ENCODE measurements around the gene MAL.
"Not testable (repeated sequence)": the region's sequence is repeated elsewhere in the genome, so short reads cannot be mapped to it uniquely, and the experiment has no call there.

MAL gene

DNA sequence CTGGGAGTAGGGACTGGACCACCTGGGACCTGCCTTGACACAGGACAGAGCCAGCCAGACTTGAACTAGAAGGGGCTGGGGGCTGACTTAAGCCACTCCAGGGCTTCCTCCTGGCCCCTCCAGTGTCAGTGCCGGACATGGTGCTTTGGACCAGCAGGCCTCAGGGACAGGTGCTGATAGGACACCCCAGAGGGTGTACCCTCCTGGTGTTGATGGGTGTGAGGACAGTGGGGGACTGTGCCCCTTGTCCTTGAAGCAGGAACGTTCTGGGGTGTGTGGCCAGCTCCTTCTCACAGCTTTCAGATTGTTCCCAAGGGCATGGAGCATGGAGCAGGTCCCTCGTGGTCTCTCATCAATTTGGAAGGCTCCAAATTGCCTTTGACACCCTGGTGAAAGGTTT is 6.8 kb downstream of the MAL start:
- no peak for DNase-seq (ENCODE audit: low read depth in 1 of 2, low spot score in 1 of 2)

DNA sequence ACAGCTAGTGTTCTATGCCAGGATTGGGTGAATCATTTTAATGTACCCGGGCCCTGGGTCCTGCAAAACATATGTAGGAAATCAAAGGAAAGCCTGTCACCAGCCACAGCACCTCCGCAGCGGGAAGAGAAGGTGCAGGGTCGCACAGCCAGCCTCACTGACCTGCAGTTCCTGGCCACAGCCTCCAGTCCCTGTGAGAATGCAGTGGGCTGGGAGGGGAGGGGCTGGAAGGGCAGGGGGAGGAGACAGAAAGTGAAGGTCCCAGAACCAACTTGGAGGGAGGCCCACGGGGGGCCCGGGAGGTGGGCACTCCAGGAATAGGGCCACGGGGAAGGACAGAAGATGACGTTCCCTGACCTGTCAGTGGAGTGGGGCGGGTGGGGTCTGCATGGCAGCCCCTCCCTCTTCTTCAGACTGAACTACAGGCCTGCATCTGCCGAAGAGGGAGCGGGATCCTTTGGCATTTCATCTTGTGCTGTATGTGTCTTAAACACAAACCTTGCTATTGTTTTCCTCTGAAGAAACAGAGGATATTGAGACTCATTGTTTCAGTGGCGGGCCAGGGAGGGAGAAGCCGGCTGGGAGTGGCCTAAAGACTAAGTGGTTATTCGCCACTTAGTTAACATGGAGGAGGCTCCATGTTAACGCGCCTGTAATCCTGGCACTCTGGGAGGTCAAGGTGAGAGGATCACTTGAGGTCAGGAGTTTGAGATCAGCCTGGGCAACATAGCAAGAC is 7.5 kb downstream of the MAL start:
- DNase-seq (ENCODE audit: low read depth in 1 of 2, low spot score in 1 of 2), result no peak

DNA sequence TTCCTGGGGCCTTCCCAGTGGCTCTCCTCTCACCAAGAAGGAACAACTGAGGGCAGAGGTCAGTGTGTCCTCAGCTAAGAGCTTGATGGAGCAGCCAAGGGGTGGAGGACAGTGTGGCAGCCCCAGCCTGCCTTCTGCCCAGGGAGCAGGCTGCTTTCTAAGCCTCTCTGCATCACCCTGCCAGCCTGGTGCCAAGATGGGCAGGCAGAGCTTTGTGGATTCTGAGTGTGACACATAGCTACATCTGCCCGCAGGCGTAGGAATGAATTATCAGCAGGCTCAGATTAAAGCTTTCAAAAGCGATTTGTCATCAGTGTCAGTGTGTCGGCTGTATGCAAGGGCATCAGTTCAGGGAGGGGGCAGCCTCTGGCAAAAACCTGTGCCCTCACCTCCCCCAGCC is 8.7 kb downstream of the MAL start:
- DNase-seq (ENCODE audit: low read depth in 1 of 2, low spot score in 1 of 2), result no peak

DNA sequence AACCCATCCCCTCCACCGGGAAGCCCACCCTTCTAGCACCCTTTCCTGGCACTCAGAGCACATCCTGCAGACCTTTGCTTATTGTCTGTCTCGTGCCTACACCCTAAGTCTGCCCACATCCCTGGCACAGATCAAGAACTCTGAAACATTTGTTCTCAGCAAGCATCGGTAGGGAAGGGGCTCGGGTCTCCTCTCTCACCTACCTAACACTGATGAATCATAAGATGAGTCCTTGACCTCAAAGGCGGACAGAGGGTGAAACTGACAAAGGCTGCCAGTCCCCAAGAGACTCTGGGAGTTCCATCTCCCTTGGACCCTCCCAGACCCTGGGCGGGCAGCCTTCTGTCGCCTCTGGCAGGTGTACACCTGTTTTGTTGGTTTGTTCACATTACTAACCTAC is 9.3 kb downstream of the MAL start:
- no peak for DNase-seq (ENCODE audit: low read depth in 1 of 2, low spot score in 1 of 2)

DNA sequence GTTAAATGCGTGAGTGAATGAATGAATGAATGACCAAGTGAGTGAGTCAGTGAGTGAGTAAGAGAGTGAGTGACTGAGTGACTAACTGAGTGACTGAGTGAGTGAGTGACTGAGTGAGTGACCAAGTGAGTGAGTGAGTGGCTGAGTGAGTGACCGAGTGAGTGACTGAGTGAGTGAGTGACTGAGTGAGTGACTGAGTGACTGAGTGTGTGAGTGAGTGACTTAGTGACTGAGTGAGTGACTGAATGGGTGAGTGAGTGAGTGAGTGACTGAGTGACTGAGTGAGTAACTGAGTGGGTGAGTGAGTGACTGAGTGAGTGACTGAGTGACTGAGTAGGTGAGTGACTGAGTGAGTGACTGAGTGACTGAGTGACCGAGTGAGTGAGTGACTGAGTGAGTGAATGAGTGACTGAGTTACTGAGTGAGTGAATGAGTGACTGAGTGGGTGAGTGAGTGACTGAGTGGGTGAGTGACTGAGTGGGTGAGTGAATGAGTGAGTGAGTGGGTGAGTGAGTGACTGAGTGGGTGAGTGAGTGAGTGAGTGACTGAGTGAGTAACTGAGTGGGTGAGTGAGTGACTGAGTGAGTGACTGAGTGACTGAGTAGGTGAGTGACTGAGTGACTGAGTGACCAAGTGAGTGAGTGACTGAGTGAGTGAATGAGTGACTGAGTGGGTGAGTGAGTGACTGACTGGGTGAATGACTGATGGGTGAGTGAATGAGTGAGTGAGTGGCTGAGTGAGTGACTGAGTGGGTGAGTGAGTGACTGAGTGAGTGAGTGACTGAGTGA is 11.3 kb downstream of the MAL start:
- DNase-seq (ENCODE audit: low read depth in 1 of 2, low spot score in 1 of 2), result no peak

DNA sequence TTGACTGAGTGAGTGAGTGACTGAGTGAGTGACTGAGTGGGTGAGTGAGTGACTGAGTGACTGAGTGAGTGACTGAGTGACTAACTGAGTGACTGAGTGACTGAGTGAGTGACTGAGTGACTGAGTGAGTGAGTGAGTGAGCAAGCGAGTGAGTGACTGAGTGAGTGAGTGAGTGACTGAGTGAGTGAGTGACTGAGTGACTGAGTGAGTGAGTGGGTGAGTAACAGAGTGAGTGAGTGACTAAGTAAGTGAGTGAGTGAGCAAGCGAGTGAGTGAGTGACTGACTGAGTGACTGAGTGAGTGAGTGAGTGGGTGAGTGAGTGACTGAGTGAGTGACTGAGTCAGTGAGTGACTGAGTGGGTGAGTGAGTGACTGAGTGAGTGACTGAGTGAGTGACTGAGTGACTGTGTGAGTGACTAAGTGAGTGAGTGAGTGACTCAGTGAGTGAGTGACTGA is 11.9 kb downstream of the MAL start:
- DNase-seq (ENCODE audit: low read depth in 1 of 2, low spot score in 1 of 2), result no peak

DNA sequence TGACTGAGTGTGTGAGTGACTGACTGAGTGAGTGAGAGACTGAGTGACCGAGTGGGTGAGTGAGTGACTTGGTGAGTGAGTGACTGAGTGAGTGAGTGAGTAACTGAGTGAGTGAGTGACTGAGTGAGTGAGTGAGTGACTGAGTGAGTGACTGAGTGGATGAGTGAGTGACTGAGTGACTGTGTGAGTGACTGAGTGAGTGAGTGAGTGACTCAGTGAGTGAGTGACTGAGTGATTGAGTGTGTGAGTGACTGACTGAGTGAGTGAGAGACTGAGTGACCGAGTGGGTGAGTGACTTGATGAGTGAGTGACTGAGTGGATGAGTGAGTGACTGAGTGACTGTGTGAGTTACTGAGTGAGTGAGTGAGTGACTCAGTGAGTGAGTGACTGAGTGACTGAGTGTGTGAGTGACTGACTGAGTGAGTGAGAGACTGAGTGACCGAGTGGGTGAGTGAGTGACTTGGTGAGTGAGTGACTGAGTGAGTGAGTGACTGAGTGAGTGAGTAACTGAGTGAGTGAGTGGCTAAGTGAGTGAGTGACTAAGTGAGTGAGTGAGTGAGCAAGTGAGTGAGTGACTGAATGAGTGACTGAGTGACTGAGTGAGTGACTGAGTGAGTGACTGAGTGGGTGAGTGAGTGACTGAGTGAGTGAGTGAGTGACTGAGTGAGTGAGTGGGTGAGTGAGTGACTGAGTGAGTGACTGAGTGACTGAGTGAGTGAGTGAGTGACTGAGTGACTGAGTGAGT is 12.5 kb downstream of the MAL start:
- not testable (repeated sequence) for DNase-seq (ENCODE audit: low read depth in 1 of 2, low spot score in 1 of 2)

DNA sequence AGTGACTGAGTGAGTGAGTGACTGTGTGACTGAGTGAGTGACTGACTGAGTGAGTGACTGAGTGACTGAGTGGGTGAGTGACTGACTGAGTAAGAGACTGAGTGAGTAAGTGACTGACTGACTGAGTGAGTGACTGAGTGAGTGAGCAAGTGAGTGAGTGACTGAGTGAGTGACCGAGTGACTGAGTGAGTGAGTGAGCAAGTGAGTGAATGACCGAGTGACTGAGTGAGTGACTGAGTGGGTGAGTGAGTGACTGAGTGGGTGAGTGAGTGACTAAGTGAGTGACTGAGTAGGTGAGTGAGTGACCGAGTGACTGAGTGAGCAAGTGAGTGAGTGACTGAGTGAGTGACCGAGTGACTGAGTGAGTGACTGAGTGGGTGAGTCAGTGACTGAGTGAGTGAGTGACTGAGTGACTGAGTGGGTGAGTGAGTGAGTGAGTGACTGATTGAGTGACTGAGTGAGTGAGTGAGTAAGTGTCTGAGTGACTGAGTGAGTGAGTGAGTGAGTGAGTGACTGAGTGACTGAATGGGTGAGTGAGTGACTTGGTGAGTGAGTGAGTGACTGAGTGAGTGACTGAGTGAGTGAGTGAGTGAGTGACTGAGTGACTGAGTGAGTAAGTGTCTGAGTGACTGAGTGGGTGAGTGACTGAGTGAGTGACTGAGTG is 13.3 kb downstream of the MAL start:
- DNase-seq (ENCODE audit: low read depth in 1 of 2, low spot score in 1 of 2), result no peak

DNA sequence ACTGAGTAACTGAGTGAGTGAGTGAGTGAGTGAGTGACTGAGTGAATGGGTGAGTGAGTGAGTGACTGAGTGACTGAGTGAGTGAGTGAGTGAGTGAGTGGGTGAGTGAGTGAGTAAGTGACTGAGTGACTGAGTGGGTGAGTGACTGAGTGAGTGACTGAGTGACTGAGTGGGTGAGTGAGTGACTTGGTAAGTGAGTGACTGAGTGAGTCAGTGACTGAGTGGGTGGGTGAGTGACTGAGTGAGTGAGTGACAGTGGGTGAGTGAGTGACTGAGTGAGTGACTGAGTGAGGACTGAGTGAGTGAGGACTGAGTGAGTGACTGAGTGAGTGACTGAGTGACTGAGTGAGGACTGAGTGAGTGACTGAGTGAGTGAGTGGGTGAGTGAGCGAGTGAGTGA is 13.9 kb downstream of the MAL start:
- DNase-seq (ENCODE audit: low read depth in 1 of 2, low spot score in 1 of 2), result no peak

DNA sequence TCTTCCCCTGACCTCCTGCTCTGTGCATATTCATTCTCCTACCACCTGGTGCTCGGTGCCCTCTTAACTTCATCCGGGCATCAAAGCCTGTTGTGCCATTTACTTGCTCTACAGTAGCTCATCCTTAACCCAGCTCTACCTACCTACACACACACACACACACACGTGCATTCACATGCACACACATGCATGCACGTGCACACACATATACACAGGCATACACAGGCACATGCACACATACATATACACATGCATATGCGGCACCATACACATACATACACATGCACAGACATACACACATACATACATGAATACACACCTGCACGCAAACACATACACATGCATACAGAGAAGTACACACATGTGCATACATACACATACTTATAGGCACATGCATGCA is 14.5 kb downstream of the MAL start:
- DNase-seq (ENCODE audit: low read depth in 1 of 2, low spot score in 1 of 2), result no peak

DNA sequence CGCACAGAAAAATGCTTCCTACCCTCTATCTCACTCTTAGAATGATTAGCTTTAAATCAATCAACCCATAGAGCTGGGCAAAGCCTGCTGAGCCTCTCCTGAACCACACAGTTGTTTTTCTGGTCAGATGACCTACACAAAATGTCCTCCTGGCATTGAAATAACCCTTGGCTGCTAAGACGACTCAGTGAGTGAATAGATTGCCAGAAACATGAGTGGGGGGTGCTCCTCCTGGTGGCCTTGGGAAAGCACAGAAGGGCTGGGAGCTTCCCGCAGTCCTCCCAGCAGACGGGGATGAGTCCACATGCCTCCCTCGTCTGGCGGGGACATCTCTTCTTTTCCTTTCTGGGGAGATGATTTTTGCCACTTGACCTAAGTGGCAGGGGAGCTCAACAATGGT is 14.9 kb downstream of the MAL start:
- DNase-seq (ENCODE audit: low read depth in 1 of 2, low spot score in 1 of 2), result no peak

DNA sequence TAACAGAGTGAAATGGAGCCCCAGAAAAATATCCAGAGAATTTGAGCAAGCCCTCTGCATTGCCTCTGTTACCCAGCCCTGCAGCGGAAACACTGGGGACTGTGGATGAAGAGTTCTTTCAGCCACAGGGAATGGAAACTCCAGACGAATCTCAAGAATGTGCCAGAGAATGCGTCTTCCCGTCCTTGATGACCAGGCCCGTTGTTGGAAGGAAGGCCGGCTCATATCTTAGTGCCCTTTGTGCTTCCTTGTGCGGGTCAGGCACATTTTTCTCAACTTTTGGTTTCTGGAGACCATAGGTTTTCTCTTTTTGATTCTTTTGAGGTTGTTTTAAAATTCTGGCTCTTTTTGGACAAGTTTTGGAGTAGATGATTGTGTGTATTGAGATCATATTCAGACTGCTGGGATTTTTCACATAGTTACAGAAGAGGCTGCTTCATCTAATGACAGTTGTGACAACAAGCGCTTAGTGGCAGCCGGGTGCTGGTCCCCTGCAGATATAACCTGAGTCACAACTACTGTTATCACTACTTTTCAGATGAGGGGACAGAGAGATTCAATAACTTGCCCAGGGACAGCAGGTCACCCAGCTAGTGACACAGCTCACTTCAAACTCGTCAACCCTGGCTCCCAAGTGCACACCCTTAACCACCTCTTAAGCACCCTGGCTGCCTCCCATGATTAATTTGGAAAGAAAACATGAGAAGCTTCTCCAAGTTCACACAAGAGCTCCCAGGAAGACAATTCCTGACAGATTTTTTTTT is 15.7 kb downstream of the MAL start:
- DNase-seq (ENCODE audit: low read depth in 1 of 2, low spot score in 1 of 2), result no peak

DNA sequence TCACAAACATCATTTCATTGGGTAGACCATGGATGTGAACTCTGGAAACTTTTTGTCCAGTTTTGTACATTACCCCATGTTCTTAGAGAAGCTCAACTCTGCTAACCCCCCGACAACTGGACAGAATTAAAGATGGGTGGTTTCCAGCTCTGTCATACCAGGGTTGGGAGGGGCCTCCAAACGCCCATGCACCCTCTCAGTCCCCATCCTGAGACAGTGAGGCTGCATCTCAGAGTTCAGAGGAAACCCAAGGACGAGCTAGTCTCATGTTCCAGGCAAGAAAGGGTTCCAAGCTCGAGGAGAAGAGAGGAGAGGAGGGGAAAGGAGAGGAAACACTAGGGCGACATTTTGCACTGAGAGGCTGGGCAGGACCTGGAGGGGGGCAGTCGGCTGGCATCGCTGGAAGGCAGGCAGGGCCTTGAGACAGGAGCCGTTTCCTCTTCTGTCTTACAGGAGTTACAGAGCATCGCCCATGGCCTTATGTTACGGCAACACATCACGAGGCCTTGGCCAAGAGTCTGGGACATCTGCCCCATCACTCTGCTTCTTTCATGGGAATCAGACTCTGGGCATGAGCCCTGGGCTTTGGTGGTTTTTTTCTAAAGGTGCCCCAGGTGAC is 16.4 kb downstream of the MAL start:
- DNase-seq (ENCODE audit: low read depth in 1 of 2, low spot score in 1 of 2), result no peak

DNA sequence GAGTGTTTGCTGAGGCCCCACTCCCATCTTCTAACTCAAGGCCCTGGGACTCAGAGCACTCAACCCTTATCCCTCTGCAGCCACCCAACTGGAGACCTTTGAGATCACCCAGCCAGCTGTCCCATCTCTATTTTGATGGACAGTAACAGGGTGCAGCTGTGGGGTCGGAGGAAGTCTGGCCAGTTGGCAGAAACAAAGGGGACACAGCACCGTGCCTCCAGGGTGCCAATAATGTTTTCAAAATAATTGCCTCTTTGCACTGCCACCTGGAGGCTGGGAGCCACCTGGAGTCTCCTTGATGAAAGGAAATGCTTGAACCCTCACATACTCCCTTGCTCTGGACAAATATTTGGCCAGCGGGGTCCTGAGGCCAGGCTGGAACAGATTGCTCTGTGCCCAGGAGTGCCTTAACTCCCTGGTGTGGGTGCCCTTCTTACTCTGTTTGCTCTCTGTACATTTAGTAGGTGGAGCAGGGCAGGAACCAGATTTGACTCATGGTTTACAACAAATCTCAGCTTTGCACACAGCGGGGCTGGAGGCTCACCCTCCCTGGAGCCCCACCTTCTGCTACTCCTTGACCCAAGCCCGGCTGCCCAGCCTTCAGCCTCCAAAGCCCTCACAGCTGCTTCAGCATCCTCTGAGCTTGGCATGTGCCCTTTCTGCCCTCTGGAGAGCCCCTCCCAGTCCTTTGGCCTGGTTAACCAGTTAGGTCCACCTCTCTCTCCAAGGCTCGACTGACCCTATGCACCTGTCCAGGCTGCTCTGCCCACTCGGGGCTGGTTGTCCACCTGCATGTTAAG is 17.2 kb downstream of the MAL start:
- no peak for DNase-seq (ENCODE audit: low read depth in 1 of 2, low spot score in 1 of 2)

DNA sequence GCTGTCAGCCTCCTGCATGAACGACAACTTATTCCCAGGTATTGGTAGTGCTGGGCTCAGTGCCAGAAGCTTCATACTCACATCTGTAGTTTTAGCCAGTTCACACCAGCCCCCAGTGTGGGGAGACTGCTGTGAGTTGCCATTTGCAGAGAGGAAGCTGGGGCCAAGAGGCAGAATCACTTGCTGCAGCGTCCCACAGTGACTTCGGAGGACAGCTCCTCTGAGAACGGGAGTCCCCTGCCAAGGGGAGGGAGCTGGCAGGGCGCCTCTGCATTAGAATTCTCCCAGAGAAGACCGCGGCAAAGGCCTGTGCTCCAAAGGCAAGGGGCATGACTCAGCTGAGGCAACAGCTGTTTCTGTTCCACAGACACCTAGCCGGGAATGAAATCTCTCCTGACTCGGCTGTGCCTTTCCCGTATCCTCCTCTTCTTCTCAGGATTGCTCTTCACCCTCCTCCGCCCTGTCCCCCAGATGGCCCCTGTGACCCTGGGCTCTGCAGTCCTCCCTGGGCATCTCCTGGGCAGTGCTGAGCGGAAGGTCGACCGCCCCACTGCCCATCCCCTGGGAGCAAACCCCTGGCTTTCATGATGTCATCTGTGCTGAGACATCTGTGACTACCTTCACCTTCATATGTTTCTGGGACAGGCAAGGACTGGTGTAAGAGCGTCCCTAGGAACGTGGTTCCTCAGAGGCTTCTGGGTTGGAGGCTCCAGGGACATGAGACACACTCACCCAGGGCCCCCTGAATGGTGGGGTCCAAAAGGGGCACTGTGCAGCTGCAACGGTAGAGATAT is 18.0 kb downstream of the MAL start:
- no peak for DNase-seq (ENCODE audit: low read depth in 1 of 2, low spot score in 1 of 2)

DNA sequence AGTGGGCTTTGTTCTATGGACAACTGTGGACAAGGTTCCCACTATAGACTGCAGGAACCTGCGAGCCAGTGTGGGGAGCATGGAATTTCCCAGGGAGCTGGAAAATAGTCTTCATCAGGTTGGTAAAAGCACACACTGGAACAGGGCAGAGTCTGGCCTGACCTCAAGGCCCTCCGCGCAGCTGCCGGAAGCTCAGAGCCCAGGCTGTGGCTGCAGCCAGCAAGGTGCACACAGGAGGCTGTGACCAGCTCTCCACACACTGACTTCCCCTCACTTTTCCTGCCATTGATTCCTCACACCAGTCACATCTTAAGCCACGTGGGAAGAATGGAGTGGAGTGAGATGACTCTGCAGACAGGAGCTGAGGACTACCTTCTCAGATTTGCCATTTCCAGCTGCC is 19.1 kb downstream of the MAL start:
- DNase-seq (ENCODE audit: low read depth in 1 of 2, low spot score in 1 of 2), result no peak

DNA sequence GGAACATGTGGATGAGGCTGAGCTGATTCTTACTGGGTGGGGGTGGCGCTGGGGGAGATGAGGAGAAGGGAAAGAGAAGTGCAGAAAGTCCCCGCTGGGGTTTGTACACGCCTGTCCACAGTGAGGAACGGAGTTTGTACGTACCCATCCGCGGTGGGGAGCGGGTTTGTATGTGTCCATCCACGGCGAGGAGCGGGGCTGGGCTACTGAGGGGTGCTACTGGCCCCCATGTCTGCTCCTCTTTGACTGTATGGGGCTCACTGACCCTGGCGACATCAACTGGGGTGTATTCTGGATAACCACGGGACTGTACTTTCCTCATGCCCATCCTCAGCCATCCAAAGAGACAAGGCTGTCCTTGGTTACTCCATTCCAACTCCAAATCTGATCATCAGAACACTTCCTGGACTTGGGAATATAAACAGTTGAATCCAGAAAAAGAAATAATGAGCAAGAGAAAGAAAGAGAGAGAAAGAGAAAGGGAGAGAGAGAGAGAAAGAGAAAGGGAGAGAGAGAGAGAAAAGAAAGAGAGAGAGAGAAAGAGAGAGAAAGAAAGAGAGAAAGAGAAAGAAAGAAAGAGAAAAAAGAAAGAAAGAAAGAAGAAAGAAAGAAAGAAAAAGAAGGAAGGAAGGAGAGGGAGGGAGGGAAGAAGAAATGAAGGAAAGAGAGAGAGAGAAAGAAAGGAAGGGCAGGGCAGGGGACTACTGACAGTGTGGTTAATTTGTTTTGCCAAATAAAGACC is 21.0 kb downstream of the MAL start:
- DNase-seq (ENCODE audit: low read depth in 1 of 2, low spot score in 1 of 2), result no peak

Data from activated T-helper 1 cell treated with anti-CD3 and anti-CD28 coated beads, Interleukin-2, amount 50 U/mL, for 16 hours (primary cell).